CD4-positive, CD25-positive, alpha-beta regulatory T cell (primary cell): Measurements from ENCODE around the gene TOPAZ1. TPM values are rescaled to one million over a fixed set of nuclear protein-coding genes. Genes with fewer than 3 reads are reported as not detected.

Source experiments
- ATAC-seq, 2 donors: fragments of 150-1000 bp; cut with Tn5 transposase; one replicate each; pipeline ENCODE4 v1.10.0; 2021; ENCODE audit warnings: low read depth in 2 of 2, moderate number of reproducible peaks in 2 of 2, moderate library complexity in 1 of 2
- DNase-seq, 3 donors: peaks; one replicate each; pipeline versions ENCODE4 v3.0.0 to v3.0.0-alpha.2; 2012 to 2022; ENCODE audit warnings: mixed read lengths in 1 of 3
- H3K27ac ChIP-seq: one replicate; pipeline ENCODE4 v1.7.0; 2013; ENCODE audit warnings: mild to moderate bottlenecking, low read length; ENCODE audit not compliant: insufficient read depth, poor library complexity, severe bottlenecking
- H3K27me3 ChIP-seq: one replicate; pipeline ENCODE4 v1.7.0; 2013; ENCODE audit warnings: low read length; ENCODE audit not compliant: control insufficient read depth, insufficient read depth
- H3K36me3 ChIP-seq: one replicate; pipeline ENCODE4 v1.7.0; 2013; ENCODE audit warnings: mild to moderate bottlenecking, low read length, moderate library complexity; ENCODE audit not compliant: control insufficient read depth, insufficient read depth
- H3K4me1 ChIP-seq: 2 replicates; pipeline ENCODE4 v1.7.0; 2013; ENCODE audit warnings: mild to moderate bottlenecking, low read length; ENCODE audit not compliant: insufficient read depth, control insufficient read depth, poor library complexity, severe bottlenecking
- H3K4me3 ChIP-seq: one replicate; pipeline ENCODE4 v1.7.0; 2013; ENCODE audit warnings: low read depth, mild to moderate bottlenecking, low read length, moderate library complexity
- H3K9me3 ChIP-seq, 2 experiments: 1 replicate in 1 of 2; 2 replicates in 1 of 2; pipeline ENCODE4 v1.7.0; 2013; ENCODE audit warnings: low read length in 2 of 2, mild to moderate bottlenecking in 1 of 2, moderate library complexity in 1 of 2; ENCODE audit not compliant: control insufficient read depth in 2 of 2
- H3K27ac Mint-ChIP-seq, 3 donors: one replicate each; pipeline ENCODE4 v1.8.0; 2020 to 2022; ENCODE audit warnings: mild to moderate bottlenecking in 3 of 3, mixed read lengths in 3 of 3, moderate library complexity in 2 of 3
- H3K27me3 Mint-ChIP-seq: one replicate; pipeline ENCODE4 v1.8.0; 2022; ENCODE audit warnings: mild to moderate bottlenecking, mixed read lengths
- H3K36me3 Mint-ChIP-seq: one replicate; pipeline ENCODE4 v1.8.0; 2020; ENCODE audit warnings: mixed read lengths
- H3K4me1 Mint-ChIP-seq, 4 donors: one replicate each; pipeline ENCODE4 v1.8.0; 2020 to 2022; ENCODE audit warnings: mixed read lengths in 4 of 4, mild to moderate bottlenecking in 1 of 4
- H3K4me3 Mint-ChIP-seq, 4 donors: one replicate each; pipeline ENCODE4 v1.8.0; 2020 to 2022; ENCODE audit warnings: mild to moderate bottlenecking in 4 of 4, mixed read lengths in 4 of 4, moderate library complexity in 3 of 4
- H3K9me3 Mint-ChIP-seq, 7 donors: one replicate each; pipeline ENCODE4 v1.8.0; 2020 to 2022; ENCODE audit warnings: mixed read lengths in 7 of 7, mild to moderate bottlenecking in 3 of 7, moderate library complexity in 2 of 7
- polyA plus RNA-seq, 4 donors: library from polyadenylated mRNA; unstranded; fragments of 300-500 nt; fragmentation: Illumina TruSeq; gene quantifications; one replicate each; pipeline ENCODE4 v1.2.3, GENCODE V29; 2021
- total RNA-seq: library from RNA; stranded (reverse); gene quantifications from one replicate; pipeline ENCODE4 v1.2.3, GENCODE V29; 2022

The TOPAZ1 gene
- total and polyA plus RNA-seq, 5 donors from 2014 or later = not detected

GRCh38 chr3:44321335-44321734 is 79.6 kb downstream of the TOPAZ1 start:
- no peaks in the 10 kb centered on the region for H3K9me3 ChIP-seq
- Mint-ChIP-seq H3K27ac (no peak overlapping the region), H3K4me3 (no peak overlapping the region), H3K27me3 (peaks cover 31% of the 10 kb centered on the region), H3K4me1 (no peaks in the 10 kb centered on the region), H3K36me3 (no peaks in the 10 kb centered on the region), H3K9me3 (peaks cover 0 to 2% (median 0%) of the 10 kb centered on the region in 7 donors)
- no peak overlapping the region for H3K4me3 ChIP-seq
- ATAC-seq = no peak
- no peaks in the 10 kb centered on the region for H3K4me1 ChIP-seq
- H3K27me3 ChIP-seq = peaks cover 11% of the 10 kb centered on the region
- no peaks in the 10 kb centered on the region for H3K36me3 ChIP-seq
- no peak for DNase-seq
- no peak overlapping the region for H3K27ac ChIP-seq

- Mint-ChIP-seq H3K27me3 (peaks cover 43% of the 10 kb centered on the region), H3K27ac (no peak overlapping the region), H3K4me3 (no peak overlapping the region), H3K9me3 (peaks cover 0 to 2% (median 0%) of the 10 kb centered on the region in 7 donors), H3K4me1 (no peaks in the 10 kb centered on the region), H3K36me3 (no peaks in the 10 kb centered on the region)
- H3K9me3 ChIP-seq = no peaks in the 10 kb centered on the region
- DNase-seq (peak; percentile 28 to 58 (median 44)), ATAC-seq (no peak)
- H3K4me1 ChIP-seq = no peaks in the 10 kb centered on the region
- H3K36me3 ChIP-seq = no peaks in the 10 kb centered on the region
- H3K27ac ChIP-seq = no peak overlapping the region
- H3K27me3 ChIP-seq = peaks cover 16% of the 10 kb centered on the region
- no peak overlapping the region for H3K4me3 ChIP-seq
These were observed 81.8 kb downstream of the TOPAZ1 start for GRCh38 chr3:44323341-44323955.

GRCh38 chr3:44324584-44324983 is 82.9 kb downstream of the TOPAZ1 start:
- peaks cover 21% of the 10 kb centered on the region for H3K27me3 ChIP-seq
- H3K27ac Mint-ChIP-seq = no peak overlapping the region
- no peaks in the 10 kb centered on the region for H3K36me3 ChIP-seq
- H3K9me3 ChIP-seq = no peaks in the 10 kb centered on the region
- H3K4me1 Mint-ChIP-seq = no peaks in the 10 kb centered on the region
- DNase-seq (no peak), ATAC-seq (no peak)
- no peak overlapping the region for H3K4me3 Mint-ChIP-seq
- no peak overlapping the region for H3K4me3 ChIP-seq
- H3K4me1 ChIP-seq = no peaks in the 10 kb centered on the region
- no peaks in the 10 kb centered on the region for H3K36me3 Mint-ChIP-seq
- H3K27me3 Mint-ChIP-seq = peaks cover 50% of the 10 kb centered on the region
- peaks cover 0 to 2% (median 0%) of the 10 kb centered on the region in 7 donors for H3K9me3 Mint-ChIP-seq
- no peak overlapping the region for H3K27ac ChIP-seq

GRCh38 chr3:44326019-44326418 is 84.3 kb downstream of the TOPAZ1 start:
- H3K27me3 ChIP-seq = peaks cover 24% of the 10 kb centered on the region
- no peaks in the 10 kb centered on the region for H3K36me3 ChIP-seq
- no peak for DNase-seq
- H3K9me3 Mint-ChIP-seq = peaks cover 0 to 2% (median 0%) of the 10 kb centered on the region in 7 donors
- no peaks in the 10 kb centered on the region for H3K4me1 Mint-ChIP-seq
- no peak overlapping the region for H3K27ac ChIP-seq
- H3K4me1 ChIP-seq = no peaks in the 10 kb centered on the region
- peaks cover 55% of the 10 kb centered on the region for H3K27me3 Mint-ChIP-seq
- no peak for ATAC-seq
- no peak overlapping the region for H3K27ac Mint-ChIP-seq
- no peak overlapping the region for H3K4me3 ChIP-seq
- H3K9me3 ChIP-seq = no peaks in the 10 kb centered on the region
- H3K4me3 Mint-ChIP-seq = no peak overlapping the region
- H3K36me3 Mint-ChIP-seq = no peaks in the 10 kb centered on the region

- H3K36me3 ChIP-seq = no peaks in the 10 kb centered on the region
- no peaks in the 10 kb centered on the region for H3K4me1 ChIP-seq
- Mint-ChIP-seq H3K9me3 (peaks cover 0 to 2% (median 0%) of the 10 kb centered on the region in 7 donors), H3K27ac (no peak overlapping the region), H3K4me1 (no peaks in the 10 kb centered on the region), H3K36me3 (no peaks in the 10 kb centered on the region), H3K27me3 (peaks cover 52% of the 10 kb centered on the region), H3K4me3 (no peak overlapping the region)
- DNase-seq (no peak), ATAC-seq (no peak)
- peaks cover 23% of the 10 kb centered on the region for H3K27me3 ChIP-seq
- H3K27ac ChIP-seq = no peak overlapping the region
- no peak overlapping the region for H3K4me3 ChIP-seq
- no peaks in the 10 kb centered on the region for H3K9me3 ChIP-seq
These were observed 84.8 kb downstream of the TOPAZ1 start for GRCh38 chr3:44326515-44326914.

GRCh38 chr3:44329946-44330345 is 88.3 kb downstream of the TOPAZ1 start:
- Mint-ChIP-seq H3K27ac (no peak overlapping the region), H3K4me1 (no peaks in the 10 kb centered on the region), H3K4me3 (no peak overlapping the region), H3K9me3 (no peaks in the 10 kb centered on the region), H3K36me3 (no peaks in the 10 kb centered on the region), H3K27me3 (peaks cover 52% of the 10 kb centered on the region)
- no peak overlapping the region for H3K27ac ChIP-seq
- H3K4me1 ChIP-seq = no peaks in the 10 kb centered on the region
- peaks cover 19% of the 10 kb centered on the region for H3K27me3 ChIP-seq
- H3K9me3 ChIP-seq = no peaks in the 10 kb centered on the region
- DNase-seq (no peak), ATAC-seq (no peak)
- H3K4me3 ChIP-seq = no peak overlapping the region
- no peaks in the 10 kb centered on the region for H3K36me3 ChIP-seq

- H3K27ac Mint-ChIP-seq = peak overlapping the region in 1 of 3 donors; percentile 3
- H3K9me3 ChIP-seq = no peaks in the 10 kb centered on the region
- no peaks in the 10 kb centered on the region for H3K4me1 ChIP-seq
- H3K27me3 Mint-ChIP-seq = peaks cover 54% of the 10 kb centered on the region
- H3K4me3 ChIP-seq = no peak overlapping the region
- no peaks in the 10 kb centered on the region for H3K4me1 Mint-ChIP-seq
- H3K36me3 ChIP-seq = no peaks in the 10 kb centered on the region
- DNase-seq = no peak
- H3K27me3 ChIP-seq = peaks cover 15% of the 10 kb centered on the region
- H3K4me3 Mint-ChIP-seq = no peak overlapping the region
- H3K27ac ChIP-seq = no peak overlapping the region
- H3K36me3 Mint-ChIP-seq = no peaks in the 10 kb centered on the region
- ATAC-seq = no peak
- no peaks in the 10 kb centered on the region for H3K9me3 Mint-ChIP-seq
These were observed 88.8 kb downstream of the TOPAZ1 start for GRCh38 chr3:44330444-44330843.

- Mint-ChIP-seq H3K4me1 (peaks cover 6 to 14% (median 7%) of the 10 kb centered on the region in 4 donors), H3K4me3 (peak overlapping the region in 1 of 4 donors; percentile 1)
These were observed 92.6 kb downstream of the TOPAZ1 start for GRCh38 chr3:44334326-44334725.

More at GRCh38 chr3:44334326-44334725, 92.6 kb downstream of the TOPAZ1 start:
- no peak overlapping the region for H3K27ac ChIP-seq
- no peaks in the 10 kb centered on the region for H3K9me3 ChIP-seq
- peaks cover 0 to 5% (median 0%) of the 10 kb centered on the region in 7 donors for H3K9me3 Mint-ChIP-seq
- DNase-seq (no peak), ATAC-seq (no peak)
- peaks cover 8% of the 10 kb centered on the region for H3K27me3 ChIP-seq
- no peak overlapping the region for H3K4me3 ChIP-seq
- H3K27me3 Mint-ChIP-seq = peaks cover 30% of the 10 kb centered on the region
- no peaks in the 10 kb centered on the region for H3K36me3 Mint-ChIP-seq
- H3K27ac Mint-ChIP-seq = no peak overlapping the region
- H3K4me1 ChIP-seq = peaks cover 16% of the 10 kb centered on the region
- no peaks in the 10 kb centered on the region for H3K36me3 ChIP-seq
